HepG2 (cell line): ENCODE measurements around the gene MPP3. TPM values are rescaled to one million over a fixed set of nuclear protein-coding genes. Genes with fewer than 3 reads are reported as not detected.

Source experiments
- ATAC-seq: fragments of 200-7000 bp; cut with Tn5 transposase; 3 replicates; pipeline ENCODE4 v1.9.1; 2020; ENCODE audit warnings: mild to moderate bottlenecking, moderate library complexity
- BruUV-seq: library from RNA; stranded (reverse); fragments of 400-500 nt; replicated peaks from 2 replicates; lab custom pipeline; 2021; lab: Mats Ljungman, UMichigan
- CTCF ChIA-PET: fragments of 300-600 bp; formaldehyde crosslinking; extraction: SDS; loops from one replicate; lab custom pipeline; 2021; ENCODE audit warnings: low total read pairs, inconsistent platforms, low intra/inter-chr PET ratio; lab: Yijun Ruan, JAX
- POLR2A ChIA-PET: fragments of 350-600 bp; sonication (Branson Sonifier 250); formaldehyde crosslinking; loops from one replicate; lab custom pipeline; 2020; ENCODE audit warnings: antibody characterized with exemption, inconsistent platforms; lab: Yijun Ruan, JAX
- DNase-seq: peaks from one replicate; pipeline ENCODE4 v3.0.0-alpha.2; 2015; ENCODE audit warnings: low spot score
- FAIRE-seq: peaks from 3 replicates; lab custom pipeline; 2011; peaks lifted over from hg19 to GRCh38; lab: Jason Lieb, UNC
- H2AFZ ChIP-seq: one replicate; pipeline ENCODE4 v1.6.1; 2011; ENCODE audit warnings: low read length, inconsistent platforms
- H3K27ac ChIP-seq: fragments of 300-600 bp; 3 replicates; pipeline ENCODE4 v1.8.0; 2011; ENCODE audit warnings: mixed run types, mild to moderate bottlenecking, mixed read lengths, low read length, inconsistent platforms; ENCODE audit not compliant: insufficient read depth; ENCODE audit errors: extremely low read length
- H3K27me3 ChIP-seq, 2 experiments: fragments of 200-600 bp in 1 of 2; 2 replicates in 1 of 2; 3 replicates in 1 of 2; pipeline versions ENCODE4 v1.6.0 to v1.8.0; 2011; ENCODE audit warnings: low read length in 2 of 2, mild to moderate bottlenecking in 2 of 2, moderate library complexity in 2 of 2, inconsistent platforms in 1 of 2; ENCODE audit not compliant: insufficient read depth in 2 of 2, control insufficient read depth in 1 of 2
- H3K36me3 ChIP-seq, 2 experiments: fragments of 200-600 bp in 1 of 2; replicated peaks in 1 of 2; 2 replicates in 1 of 2; 3 replicates in 1 of 2; pipeline versions ENCODE4 v1.5.1 to v1.8.0; 2011; ENCODE audit warnings: low read length in 2 of 2, inconsistent platforms in 1 of 2; ENCODE audit not compliant: insufficient read depth in 2 of 2, control insufficient read depth in 1 of 2
- H3K4me1 ChIP-seq: 2 replicates; pipeline ENCODE4 v1.5.1; 2012; ENCODE audit warnings: low read length, inconsistent platforms; ENCODE audit not compliant: insufficient read depth
- H3K4me2 ChIP-seq: 2 replicates; pipeline ENCODE4 v1.6.0; 2011; ENCODE audit warnings: low read depth, low read length, inconsistent platforms
- H3K4me3 ChIP-seq, 3 experiments: fragments of 200-600 bp in 1 of 3; sonication (generic), shearing (Covaris generic) in 1 of 3; replicated peaks in 1 of 3; 2 replicates each; pipeline ENCODE4 v1.5.1; 2011 to 2016; ENCODE audit warnings: low read length in 3 of 3, inconsistent platforms in 2 of 3, low read depth in 2 of 3, mild to moderate bottlenecking in 2 of 3, control low read depth in 1 of 3, mixed read lengths in 1 of 3; ENCODE audit not compliant: insufficient read depth in 1 of 3
- H3K79me2 ChIP-seq: one replicate; pipeline ENCODE4 v1.6.1; 2011; ENCODE audit warnings: low read length, inconsistent platforms; ENCODE audit not compliant: insufficient read depth
- H3K9ac ChIP-seq: 2 replicates; pipeline ENCODE4 v1.6.0; 2011; ENCODE audit warnings: mild to moderate bottlenecking, low read depth, low read length, inconsistent platforms; ENCODE audit not compliant: insufficient read depth
- H3K9me3 ChIP-seq: 2 replicates; pipeline ENCODE4 v1.5.1; 2012; ENCODE audit warnings: mild to moderate bottlenecking, low read length
- H4K20me1 ChIP-seq: 2 replicates; pipeline ENCODE4 v1.6.0; 2011; ENCODE audit warnings: inconsistent platforms, mild to moderate bottlenecking, low read length, moderate library complexity; ENCODE audit not compliant: insufficient read depth
- FLYWCH1 ChIP-seq: sonication (generic); formaldehyde crosslinking; IDR thresholded peaks from 2 replicates; pipeline ENCODE4 v1.8.1; 2023; ENCODE audit warnings: mild to moderate bottlenecking, missing genetic modification reagents
- RAD21 ChIP-seq: fragments of 450-650 bp; formaldehyde crosslinking; IDR thresholded peaks from 2 replicates; pipeline ENCODE4 v1.5.0; 2020; ENCODE audit warnings: mild to moderate bottlenecking
- RERE ChIP-seq: IDR thresholded peaks from 2 replicates; pipeline ENCODE4 v1.6.1; 2016; ENCODE audit warnings: low read depth, missing genetic modification reagents, missing compliant biosample characterization
- WGBS: methylation state at CpG from one replicate; pipeline ENCODE4 v1.1.6; 2017; ENCODE audit warnings: low lambda C conversion rate; 5-methylcytosine and 5-hydroxymethylcytosine counted together
- in situ Hi-C: cut with HindIII; loops from 2 replicates; pipeline ENCODE4 v1.10.0; 2017; ENCODE audit warnings: low pct_unique_long_range_greater_than_20kb; ENCODE audit not compliant: extremely low pct_ligation_motif_present
- intact Hi-C: fragments of 100-400 bp; cut with micrococcal nuclease; formaldehyde crosslinking; loops from one replicate; pipeline ENCODE4 v1.10.0; 2022; ENCODE audit not compliant: unreplicated experiment
- polyA plus RNA-seq, 8 experiments: library from polyadenylated mRNA; depleted of rRNA in 3 of 8; stranded (reverse) in 7 of 8; unstranded in 1 of 8; fragments of >200 nt; fragmentation: Illumina TruSeq in 4 of 8; extraction: Trizol in 4 of 8; gene quantifications; 2 replicates each; pipeline versions ENCODE4 v1.2.1 to v1.2.3, GENCODE V29; 2011 to 2016; ENCODE audit warnings: low read depth in 4 of 8, missing spikeins in 1 of 8, mixed read lengths in 1 of 8; ENCODE audit not compliant: insufficient read depth in 1 of 8
- total RNA-seq, 5 experiments: library from RNA; depleted of rRNA; stranded (reverse); fragments of >200 nt; fragmentation: Illumina TruSeq; extraction: Trizol; gene quantifications; 2 replicates each; pipeline ENCODE4 v1.2.3, GENCODE V29; 2016; ENCODE audit warnings: low read depth in 1 of 5

Gene MPP3
- total and polyA plus RNA-seq, 2 of the 13 experiments (the other 11 are each of a cell fraction or from before 2014, with no cell fraction given), result 0.91 to 1.8 TPM

DNA sequence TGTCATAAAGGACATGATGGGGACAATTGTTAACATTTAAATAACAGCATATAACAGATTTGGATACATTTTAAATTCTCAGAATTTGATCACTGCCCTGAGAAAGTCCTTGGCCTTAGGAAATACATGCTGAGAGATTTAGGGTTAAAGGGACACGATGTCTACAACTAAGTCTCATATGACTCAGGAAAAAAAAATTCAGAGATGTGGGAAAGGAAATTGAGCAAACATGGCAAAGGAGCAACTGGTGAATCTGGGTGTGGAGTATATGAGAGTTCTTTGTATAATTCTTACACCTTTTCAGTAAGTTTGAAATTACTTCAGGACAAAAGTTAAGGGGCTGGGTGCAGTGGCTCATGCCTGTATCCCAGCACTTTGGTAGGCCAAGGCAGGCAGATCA, 18.2 kb downstream of the MPP3 start (continued):
- TF ChIP-seq RERE, result no peak

DNA sequence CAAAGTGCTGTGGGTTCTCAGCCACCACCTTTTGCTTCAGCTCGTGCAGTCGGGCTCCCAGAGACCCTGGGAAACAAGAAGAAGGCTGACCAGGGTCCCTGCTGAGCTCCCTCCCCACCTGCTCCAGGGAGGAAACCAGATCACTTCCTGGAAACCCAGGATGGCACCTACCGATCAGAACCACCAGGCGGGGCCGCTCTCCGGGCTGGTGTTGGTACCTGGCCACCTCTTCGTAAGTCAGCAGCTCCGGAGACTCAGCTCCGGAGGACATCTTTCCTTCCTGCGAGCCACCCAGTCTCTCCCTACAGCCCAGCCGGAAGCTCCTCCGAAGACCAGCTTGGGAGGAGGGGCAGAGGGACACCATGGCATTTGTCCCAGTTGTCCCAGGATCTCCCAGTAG, 18.9 kb downstream of the MPP3 start:
- TF ChIP-seq RAD21 (peak; percentile 41; the same call in 1 of the 2 replicates), FLYWCH1 (CRISPR knock-in tag) (no peak)
- TF ChIP-seq, all 625 proteins: peak for 1
- H3K9me3 ChIP-seq, result no peaks in the 10 kb centered on the region
- H3K36me3 ChIP-seq, result no peaks in the 10 kb centered on the region
- no peak overlapping the region for H3K9ac ChIP-seq
- no peaks in the 10 kb centered on the region for H3K27me3 ChIP-seq
- H3K4me2 ChIP-seq, result no peak overlapping the region
- H3K27ac ChIP-seq, result no peak overlapping the region
- no peak overlapping the region for H3K4me3 ChIP-seq
- no TSS peak for BruUV-seq
- no peak overlapping the region for H2AFZ ChIP-seq
- H4K20me1 ChIP-seq, result no peaks in the 10 kb centered on the region
- FAIRE-seq, result no peak
- 72% methylated on average over 11 of the region's 12 CpGs for WGBS
- no peak for DNase-seq
- peak; percentile 70 for ATAC-seq
- ChIA-PET CTCF (no interaction called here), POLR2A (no interaction called here)
- in situ Hi-C loops (no loop called here), intact Hi-C loops (no loop called here)
- H3K4me1 ChIP-seq, result no peaks in the 10 kb centered on the region
- H3K79me2 ChIP-seq, result no peaks in the 10 kb centered on the region
